B cell (primary cell): ENCODE results near the gene OR10G3.

ENCODE experiments used
- EZH2 ChIP-seq: IDR thresholded peaks from 2 replicates; pipeline ENCODE4 v1.6.1; 2012; ENCODE audit warnings: borderline replicate concordance, low read depth, mild to moderate bottlenecking, moderate library complexity, low read length; ENCODE audit not compliant: insufficient read depth, poor library complexity, severe bottlenecking
- TF ChIP-seq, protein P1 (sequence below): fragments of 200-600 bp; IDR thresholded peaks from one replicate; pipeline ENCODE4 v1.8.0; 2022; ENCODE audit warnings: antibody characterized with exemption, mild to moderate bottlenecking

DNA sequence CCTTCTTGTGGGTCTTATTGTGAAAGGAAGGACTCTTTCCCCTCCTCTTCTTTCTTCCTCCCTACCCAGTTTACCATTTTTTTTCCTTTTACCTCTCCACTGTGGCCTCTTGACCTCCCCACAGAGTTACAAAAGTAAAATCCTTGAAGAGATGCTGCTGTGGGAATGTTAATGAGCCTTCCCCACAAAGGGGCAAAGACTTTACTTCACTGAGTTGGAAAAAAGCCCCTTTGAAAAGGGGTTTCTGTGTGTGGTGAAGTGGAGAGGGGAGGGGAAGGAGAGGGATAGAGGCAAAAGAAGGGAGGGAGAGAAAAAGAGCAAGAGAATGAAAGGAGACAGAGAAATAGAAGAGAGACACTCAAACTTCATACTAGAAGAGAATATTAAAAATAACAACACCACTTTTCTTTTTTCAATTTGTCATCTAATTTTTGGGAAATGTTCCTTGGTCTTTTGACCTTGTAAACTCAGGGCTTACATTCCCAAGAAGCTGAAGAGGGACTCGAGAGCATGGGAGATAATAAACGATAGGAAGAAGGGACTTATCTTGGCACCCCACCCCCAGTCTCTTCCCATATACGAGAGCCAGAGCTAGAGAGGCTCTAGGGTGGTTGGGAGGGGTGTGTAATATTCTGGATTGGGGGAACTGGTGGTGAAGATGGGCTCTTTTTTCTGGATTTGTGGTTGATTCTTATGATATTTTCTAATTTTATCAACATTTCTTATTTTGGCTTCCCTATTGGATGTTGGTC is 40.5 kb downstream of the OR10G3 start:
- TF ChIP-seq, protein P1, sequence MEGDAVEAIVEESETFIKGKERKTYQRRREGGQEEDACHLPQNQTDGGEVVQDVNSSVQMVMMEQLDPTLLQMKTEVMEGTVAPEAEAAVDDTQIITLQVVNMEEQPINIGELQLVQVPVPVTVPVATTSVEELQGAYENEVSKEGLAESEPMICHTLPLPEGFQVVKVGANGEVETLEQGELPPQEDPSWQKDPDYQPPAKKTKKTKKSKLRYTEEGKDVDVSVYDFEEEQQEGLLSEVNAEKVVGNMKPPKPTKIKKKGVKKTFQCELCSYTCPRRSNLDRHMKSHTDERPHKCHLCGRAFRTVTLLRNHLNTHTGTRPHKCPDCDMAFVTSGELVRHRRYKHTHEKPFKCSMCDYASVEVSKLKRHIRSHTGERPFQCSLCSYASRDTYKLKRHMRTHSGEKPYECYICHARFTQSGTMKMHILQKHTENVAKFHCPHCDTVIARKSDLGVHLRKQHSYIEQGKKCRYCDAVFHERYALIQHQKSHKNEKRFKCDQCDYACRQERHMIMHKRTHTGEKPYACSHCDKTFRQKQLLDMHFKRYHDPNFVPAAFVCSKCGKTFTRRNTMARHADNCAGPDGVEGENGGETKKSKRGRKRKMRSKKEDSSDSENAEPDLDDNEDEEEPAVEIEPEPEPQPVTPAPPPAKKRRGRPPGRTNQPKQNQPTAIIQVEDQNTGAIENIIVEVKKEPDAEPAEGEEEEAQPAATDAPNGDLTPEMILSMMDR, result no peak
- TF ChIP-seq EZH2, result no peak
